GM18498 (cell line): ENCODE results near the gene PPP1R37.

Experiments
- ATAC-seq: cut with Tn5 transposase; IDR thresholded peaks from one replicate; pipeline ENCODE4 v1.9.1; 2021; ENCODE audit warnings: mild to moderate bottlenecking, moderate library complexity; ENCODE audit not compliant: unreplicated experiment

PPP1R37 gene

DNA sequence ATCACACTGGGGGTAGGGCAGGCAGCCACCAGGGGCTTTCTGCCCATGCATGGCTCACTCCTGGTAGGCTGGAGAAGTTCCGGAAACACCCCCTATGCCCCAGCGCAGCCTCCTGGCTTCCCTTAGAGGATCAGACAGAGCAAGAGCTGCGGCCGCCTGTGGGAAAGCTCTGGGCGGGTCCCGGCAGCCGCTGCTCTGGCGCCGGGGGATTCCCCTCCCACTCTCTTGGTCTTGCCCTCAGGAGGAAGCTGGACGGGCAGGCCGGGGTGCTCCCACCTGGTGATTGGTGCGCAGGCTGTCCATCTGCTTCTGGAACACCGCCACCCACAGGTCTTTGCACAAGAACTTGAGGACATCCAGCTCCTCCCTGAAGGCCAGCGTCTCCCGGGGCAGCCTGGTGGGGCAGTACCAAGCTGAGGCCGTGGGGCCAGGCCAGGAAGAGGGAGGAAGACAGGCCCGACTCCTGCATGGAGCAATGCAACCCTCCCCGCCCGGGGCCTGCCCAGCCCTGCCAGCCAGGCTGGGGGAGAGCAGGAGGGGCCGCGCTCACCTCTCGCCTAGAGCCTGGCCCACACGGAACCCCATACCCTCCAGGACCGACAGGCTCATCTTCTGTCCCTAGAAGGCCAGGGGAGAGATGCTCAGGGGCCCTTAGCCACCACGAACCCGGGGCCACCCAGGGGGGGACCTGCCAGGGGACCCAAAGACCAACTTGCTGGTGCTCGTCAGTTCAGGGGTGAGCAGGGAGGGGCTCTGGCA, 71.8 kb downstream of the PPP1R37 start:
- ATAC-seq, result peak; percentile 76

DNA sequence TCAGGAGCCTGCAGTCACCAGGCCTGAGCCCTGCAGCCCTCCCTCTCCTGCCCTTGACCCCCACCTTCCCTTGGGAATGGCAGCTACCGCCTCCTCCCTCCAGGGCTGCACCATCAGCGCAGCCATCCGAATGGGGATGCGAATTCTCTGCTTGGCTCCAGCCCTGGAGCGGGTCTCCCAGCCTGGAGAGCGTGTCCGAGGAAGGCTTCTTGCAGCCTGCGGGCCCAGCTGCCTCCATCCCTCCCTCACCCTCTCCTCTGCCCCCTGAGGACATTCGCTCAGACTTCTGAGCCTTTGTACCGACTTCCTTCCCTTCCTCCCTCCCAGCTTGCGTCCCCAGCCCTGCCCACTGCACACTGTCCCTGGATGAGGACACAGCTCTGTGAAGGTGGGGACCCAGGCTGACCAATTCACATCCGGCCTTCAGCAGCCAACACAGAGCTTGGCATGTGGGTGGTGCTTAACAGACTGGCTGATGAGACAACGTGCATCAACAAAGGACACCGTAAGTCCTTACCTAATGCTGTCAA, 73.8 kb downstream of the PPP1R37 start:
- no peak for ATAC-seq

DNA sequence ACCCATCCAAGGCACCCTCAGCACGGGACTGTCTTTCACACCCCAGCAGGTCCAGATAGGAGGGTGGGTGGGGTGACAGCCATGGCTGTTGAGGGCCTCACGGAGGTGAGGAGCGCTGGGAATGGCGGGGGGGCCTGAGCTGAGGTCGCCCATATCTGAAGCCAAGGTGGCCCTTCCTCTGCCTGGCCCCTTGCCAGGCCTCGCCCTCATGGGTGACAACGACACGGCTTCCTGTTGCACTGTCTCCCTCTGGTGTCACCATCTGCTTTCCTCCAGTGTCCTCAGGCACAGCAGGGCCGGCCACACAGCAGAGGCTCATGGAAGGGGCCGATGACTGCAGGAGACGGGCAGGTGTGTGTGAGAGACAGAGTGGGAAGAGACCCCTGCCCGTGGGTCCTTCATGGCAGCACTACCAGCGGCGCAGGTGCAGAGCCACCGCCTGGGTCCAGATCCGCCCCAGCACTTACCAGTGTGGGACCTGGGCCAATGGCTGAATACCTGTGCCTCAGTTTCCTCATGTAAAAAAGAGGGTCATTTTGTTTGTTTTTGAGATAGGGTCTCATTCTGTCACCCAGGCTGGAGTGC, 75.9 kb downstream of the PPP1R37 start:
- ATAC-seq, result no peak

GRCh38 chr19:45169602-45170001, 76.6 kb downstream of the PPP1R37 start:
- no peak for ATAC-seq

DNA sequence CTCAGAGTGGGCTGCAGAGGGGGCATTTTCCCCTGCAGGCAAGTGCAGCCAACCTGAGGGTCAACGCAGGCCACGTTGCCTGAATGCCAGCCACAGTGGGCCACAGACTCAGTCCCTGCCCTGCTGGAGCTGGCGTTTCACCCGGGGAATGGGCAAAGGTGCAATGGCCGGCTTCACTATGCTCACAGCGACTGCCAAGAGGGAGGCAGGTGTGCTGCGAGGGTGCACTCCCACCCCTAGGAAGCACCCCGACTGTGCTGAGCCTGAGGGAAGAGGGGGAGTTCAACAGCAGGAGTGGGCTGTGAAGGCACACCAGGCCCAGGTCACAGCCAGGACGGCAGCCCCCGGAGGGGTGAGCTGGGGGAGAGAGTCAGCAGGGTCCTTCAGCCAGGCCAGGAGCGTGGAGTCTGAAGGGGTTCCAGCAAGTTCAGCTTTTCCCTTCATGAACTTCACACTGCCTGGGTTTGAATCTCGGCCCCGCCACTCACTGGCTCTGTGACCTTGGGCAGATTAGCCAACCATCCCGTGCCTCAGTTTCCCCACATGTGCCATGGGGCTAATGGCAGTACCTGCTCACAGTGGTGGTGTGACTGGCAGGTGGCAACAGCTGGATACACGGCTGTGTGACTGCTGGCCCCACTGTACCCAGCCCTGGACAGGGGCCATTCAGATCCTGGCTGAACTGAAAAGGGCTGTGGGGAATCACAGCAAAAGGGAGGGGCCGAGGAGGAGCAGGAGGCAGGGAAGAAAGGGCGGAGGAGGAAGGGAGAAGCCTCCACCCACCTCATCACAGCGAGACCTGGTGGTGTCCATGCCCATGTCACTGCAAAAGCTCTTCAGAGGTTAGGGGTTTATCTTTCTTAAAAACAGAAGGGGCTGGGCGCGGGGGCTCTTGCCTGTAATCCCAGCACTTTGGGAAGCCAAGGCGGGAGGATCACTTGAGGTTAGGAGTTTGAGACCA, 77.4 kb downstream of the PPP1R37 start:
- no peak for ATAC-seq

DNA sequence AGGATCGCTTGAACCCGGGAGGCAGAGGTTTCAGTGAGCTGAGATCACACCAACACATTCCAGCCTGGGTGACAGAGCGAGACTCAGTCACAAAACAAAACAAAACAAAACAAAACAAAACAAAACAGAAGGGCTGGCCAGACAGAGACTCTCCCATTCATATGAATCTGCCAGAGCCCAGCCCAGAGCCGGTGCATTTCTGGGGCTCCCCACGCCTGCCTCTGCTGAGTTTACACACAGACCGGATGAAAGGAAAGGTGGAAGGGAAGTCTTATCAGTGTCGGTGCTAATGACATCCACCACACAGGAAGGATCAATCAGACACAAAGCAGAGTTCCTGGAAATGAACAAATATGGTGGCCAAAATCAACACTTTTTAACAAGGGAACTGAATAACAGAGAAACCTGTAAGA, 78.2 kb downstream of the PPP1R37 start:
- ATAC-seq, result no peak

DNA sequence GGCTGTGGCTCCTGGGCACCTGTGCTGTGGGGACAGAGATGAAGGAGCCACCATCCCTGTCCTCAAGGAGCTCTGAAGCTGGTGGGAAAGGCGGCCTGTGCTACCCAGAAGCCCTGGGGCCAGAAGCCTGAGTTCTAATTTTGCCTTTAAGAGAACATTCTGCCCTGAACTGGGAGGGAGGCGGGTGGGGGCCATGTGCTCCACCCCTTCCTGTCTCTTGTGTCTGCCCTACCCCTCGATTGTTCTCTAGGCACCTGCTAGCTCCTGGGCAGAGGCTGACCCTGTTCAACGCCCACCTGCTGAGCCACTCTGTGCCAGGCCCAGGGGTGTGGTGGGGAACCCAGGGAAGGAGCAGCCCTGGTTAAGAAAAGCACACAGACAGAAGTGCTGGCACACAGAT, 79.2 kb downstream of the PPP1R37 start:
- no peak for ATAC-seq

DNA sequence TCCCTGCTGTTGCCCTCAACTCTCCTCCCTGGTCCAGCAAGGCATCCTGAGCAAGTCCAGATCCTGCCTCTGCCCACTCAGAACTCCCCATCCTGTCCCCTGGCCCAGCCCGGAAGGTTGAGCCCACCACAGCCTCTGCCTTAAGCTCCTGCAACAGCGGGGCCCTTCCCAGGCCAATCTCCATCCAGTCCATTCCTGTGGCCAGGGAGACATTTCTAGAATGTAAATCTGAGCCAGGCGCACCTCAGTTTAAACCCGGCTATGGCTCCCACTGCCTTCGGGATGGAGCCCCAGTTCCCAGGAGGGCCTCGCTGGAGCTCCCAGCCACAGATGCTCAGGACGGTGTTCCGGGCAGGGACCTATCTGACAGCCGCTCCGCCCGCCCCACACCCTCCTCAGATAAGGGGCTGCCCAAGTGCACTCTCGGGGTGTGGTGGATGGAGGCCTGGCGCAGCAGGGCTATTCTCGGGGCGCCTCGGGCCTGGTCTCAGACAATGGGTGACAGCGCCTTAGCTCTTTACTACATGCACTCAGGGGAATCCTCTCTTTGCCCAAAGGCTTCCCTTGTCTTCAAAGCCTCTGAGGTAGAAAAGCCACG, 79.7 kb downstream of the PPP1R37 start:
- ATAC-seq, result no peak

DNA sequence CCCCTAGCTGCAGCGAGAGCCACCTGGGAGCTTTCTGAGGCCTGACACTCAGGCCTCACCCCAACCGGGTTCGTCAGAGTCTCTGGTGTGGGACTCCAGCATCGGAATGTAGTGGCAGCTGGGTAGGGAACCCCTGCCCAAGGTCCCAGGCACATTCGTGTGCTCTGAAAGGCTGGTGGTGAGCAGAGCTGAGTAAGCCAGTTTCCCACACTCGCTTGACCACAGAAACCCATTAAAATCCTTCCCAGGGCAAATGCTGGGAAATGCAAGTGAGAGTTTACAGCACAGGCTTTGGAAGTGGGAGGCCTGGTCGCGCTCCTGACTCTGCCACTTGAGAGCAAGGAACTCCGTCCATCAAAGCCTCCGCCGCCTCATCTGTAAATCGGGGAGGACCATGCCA, 80.8 kb downstream of the PPP1R37 start:
- no peak for ATAC-seq

GRCh38 chr19:45175515-45176345, 82.8 kb downstream of the PPP1R37 start:
- no peak for ATAC-seq

DNA sequence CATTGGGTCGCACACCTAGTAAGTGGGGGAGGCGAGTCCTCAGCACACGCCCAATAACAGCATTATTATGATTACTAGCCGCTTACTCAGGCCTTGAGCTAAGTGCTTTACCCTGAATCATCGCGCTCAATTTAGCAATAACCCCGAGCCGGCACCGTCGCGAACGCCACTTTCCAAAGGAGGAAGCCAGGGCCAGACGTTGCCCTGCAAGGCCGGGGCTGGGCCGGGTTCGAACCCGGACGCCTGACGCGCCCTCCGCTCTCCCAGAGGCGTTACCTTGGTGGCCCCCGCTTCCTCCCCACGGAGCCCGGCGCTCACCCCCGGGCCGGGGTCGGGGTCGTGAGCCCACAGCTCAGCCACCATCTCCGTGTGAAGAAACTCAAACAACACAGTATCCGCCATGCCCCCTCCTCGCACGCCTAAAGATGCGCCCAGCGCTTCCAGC, 84.9 kb downstream of the PPP1R37 start, which contains the start of gene TRAPPC6A:
Gene TRAPPC6A, minus strand, starts transcription at position 421 of the 445 bp plus-strand sequence. Its CDS starts 19 bp downstream, at position 402.
- no peak for ATAC-seq

- ATAC-seq, result peak; percentile 82
Observed at GRCh38 chr19:45178262-45179071, 85.5 kb downstream of the PPP1R37 start, which contains the start of gene BLOC1S3. Gene BLOC1S3, plus strand, starts transcription at chr19:45178784. Its CDS starts 513 bp downstream, at chr19:45179297.

DNA sequence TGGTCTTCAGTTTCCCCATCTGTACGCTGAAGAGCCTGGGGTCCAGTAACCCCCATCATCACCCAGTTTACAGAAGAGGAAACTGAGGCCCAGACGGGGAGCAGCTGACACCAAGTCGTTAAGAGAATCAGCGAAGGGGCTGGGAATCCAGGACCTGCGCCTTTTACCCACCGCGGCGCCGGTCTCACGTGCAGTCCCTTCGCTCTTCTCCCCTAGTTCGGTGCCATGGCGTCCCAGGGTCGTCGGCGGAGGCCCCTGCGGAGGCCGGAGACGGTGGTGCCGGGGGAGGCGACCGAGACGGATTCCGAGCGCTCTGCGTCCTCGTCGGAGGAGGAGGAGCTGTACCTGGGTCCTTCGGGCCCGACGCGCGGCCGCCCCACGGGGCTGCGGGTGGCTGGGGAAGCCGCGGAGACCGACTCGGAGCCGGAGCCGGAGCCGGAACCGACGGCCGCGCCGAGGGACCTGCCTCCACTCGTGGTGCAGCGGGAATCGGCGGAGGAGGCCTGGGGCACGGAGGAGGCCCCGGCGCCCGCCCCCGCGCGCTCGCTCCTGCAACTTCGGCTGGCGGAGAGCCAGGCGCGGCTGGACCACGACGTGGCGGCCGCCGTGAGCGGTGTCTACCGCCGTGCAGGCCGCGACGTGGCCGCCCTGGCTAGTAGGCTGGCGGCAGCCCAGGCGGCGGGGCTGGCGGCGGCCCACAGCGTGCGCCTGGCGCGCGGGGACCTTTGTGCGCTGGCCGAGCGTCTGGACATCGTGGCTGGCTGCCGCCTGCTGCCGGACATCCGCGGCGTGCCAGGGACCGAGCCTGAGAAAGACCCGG, 86.3 kb downstream of the PPP1R37 start:
- no peak for ATAC-seq

GRCh38 chr19:45179892-45180370, 87.0 kb downstream of the PPP1R37 start:
- no peak for ATAC-seq

- no peak for ATAC-seq
Observed at GRCh38 chr19:45180936-45181335, 88.0 kb downstream of the PPP1R37 start.

GRCh38 chr19:45182758-45183157, 89.8 kb downstream of the PPP1R37 start:
- ATAC-seq, result no peak

- no peak for ATAC-seq
Observed at GRCh38 chr19:45184115-45184514, 91.1 kb downstream of the PPP1R37 start.
